ENCODE measurements around the gene PPP6R3.
"Not testable (repeated sequence)": the region's sequence is repeated elsewhere in the genome, so short reads cannot be mapped to it uniquely, and the experiment has no call there.

Gene PPP6R3

GRCh38 chr11:68528630-68529029 lies 68.1 kb downstream of the PPP6R3 start:
- no peak for DNase-seq

- no peak for DNase-seq
Observed at GRCh38 chr11:68531129-68531693, 70.7 kb downstream of the PPP6R3 start.

GRCh38 chr11:68532727-68533369 lies 72.3 kb downstream of the PPP6R3 start:
- no peak for DNase-seq

GRCh38 chr11:68533945-68534344 lies 73.4 kb downstream of the PPP6R3 start:
- DNase-seq = no peak

GRCh38 chr11:68535098-68535497 lies 74.5 kb downstream of the PPP6R3 start:
- DNase-seq = no peak

- no peak for DNase-seq
Observed at GRCh38 chr11:68536706-68537105, 76.2 kb downstream of the PPP6R3 start.

GRCh38 chr11:68538025-68538424 lies 77.5 kb downstream of the PPP6R3 start:
- DNase-seq = no peak

GRCh38 chr11:68539395-68539794 lies 78.8 kb downstream of the PPP6R3 start:
- no peak for DNase-seq

- DNase-seq = not testable (repeated sequence)
Observed at GRCh38 chr11:68540504-68540903, 80.0 kb downstream of the PPP6R3 start.

- DNase-seq = no peak
Observed at GRCh38 chr11:68541116-68541515, 80.6 kb downstream of the PPP6R3 start.

GRCh38 chr11:68541991-68542390 lies 81.4 kb downstream of the PPP6R3 start:
- DNase-seq = no peak

GRCh38 chr11:68542617-68543016 lies 82.1 kb downstream of the PPP6R3 start:
- DNase-seq = peak; percentile 16 to 29

- no peak for DNase-seq
Observed at GRCh38 chr11:68543594-68543993, 83.0 kb downstream of the PPP6R3 start.

- DNase-seq = no peak
Observed at GRCh38 chr11:68545347-68545746, 84.8 kb downstream of the PPP6R3 start.

GRCh38 chr11:68545796-68546195 lies 85.2 kb downstream of the PPP6R3 start:
- DNase-seq = no peak

GRCh38 chr11:68546555-68546954 lies 86.0 kb downstream of the PPP6R3 start:
- no peak for DNase-seq

- DNase-seq = no peak
Observed at GRCh38 chr11:68549789-68550484, 89.4 kb downstream of the PPP6R3 start.

GRCh38 chr11:68550485-68550817 lies 89.9 kb downstream of the PPP6R3 start:
- DNase-seq = no peak

- DNase-seq = no peak
Observed at GRCh38 chr11:68551223-68551622, 90.7 kb downstream of the PPP6R3 start.

- no peak for DNase-seq
Observed at GRCh38 chr11:68551777-68552176, 91.2 kb downstream of the PPP6R3 start.

GRCh38 chr11:68552542-68552941 lies 92.0 kb downstream of the PPP6R3 start:
- DNase-seq = no peak

GRCh38 chr11:68560216-68560615 lies 99.7 kb downstream of the PPP6R3 start:
- DNase-seq = no peak

- DNase-seq = no peak
Observed at GRCh38 chr11:68563454-68563853, 102.9 kb downstream of the PPP6R3 start.

GRCh38 chr11:68564261-68564660 lies 103.7 kb downstream of the PPP6R3 start:
- no peak for DNase-seq

- DNase-seq = no peak
Observed at GRCh38 chr11:68565768-68566167, 105.2 kb downstream of the PPP6R3 start.
